Panc1 (cell line): ENCODE measurements around the gene MIA2. TPM values are rescaled to one million over a fixed set of nuclear protein-coding genes. Genes with fewer than 3 reads are reported as not detected.

Experiments used
- ATAC-seq: fragments of 200-7000 bp; cut with Tn5 transposase; 2 replicates; pipeline ENCODE4 v1.9.1; 2020; ENCODE audit warnings: mild to moderate bottlenecking, moderate library complexity
- BruUV-seq: library from RNA; stranded (reverse); fragments of 400-500 nt; replicated peaks from 2 replicates; lab custom pipeline; 2021; lab: Mats Ljungman, UMichigan
- CTCF ChIA-PET: fragments of 300-600 bp; sonication (Branson Sonifier 250); formaldehyde crosslinking; loops from one replicate; lab custom pipeline; 2022; ENCODE audit warnings: antibody characterized with exemption; lab: Charles Lee
- POLR2A ChIA-PET: fragments of 300-600 bp; sonication (Branson Sonifier 250); formaldehyde crosslinking; loops from one replicate; lab custom pipeline; 2022; ENCODE audit warnings: antibody characterized with exemption; lab: Charles Lee
- DNase-seq: peaks from one replicate; pipeline ENCODE4 v3.0.0-alpha.2; 2010; ENCODE audit warnings: low read depth, low spot score
- H3K27ac ChIP-seq: 2 replicates; pipeline ENCODE4 v1.5.1; 2011; ENCODE audit warnings: mild to moderate bottlenecking, low read length, inconsistent platforms
- H3K27me3 ChIP-seq: fragments of 200-500 bp; sonication (Bioruptor generic); 2 replicates; pipeline ENCODE4 v1.6.0; 2014; ENCODE audit warnings: low read length, inconsistent platforms; ENCODE audit not compliant: control insufficient read depth, insufficient read depth
- H3K36me3 ChIP-seq: fragments of 200-500 bp; sonication (Bioruptor generic); 2 replicates; pipeline ENCODE4 v1.5.1; 2014; ENCODE audit warnings: inconsistent platforms, mild to moderate bottlenecking, low read length, moderate library complexity; ENCODE audit not compliant: control insufficient read depth, insufficient read depth
- H3K4me1 ChIP-seq: 2 replicates; pipeline ENCODE4 v1.5.1; 2011; ENCODE audit warnings: inconsistent platforms, mild to moderate bottlenecking, low read length, moderate library complexity; ENCODE audit not compliant: control insufficient read depth, insufficient read depth
- H3K4me3 ChIP-seq, 2 experiments: 2 replicates each; pipeline ENCODE4 v1.5.1; 2011 to 2012; ENCODE audit warnings: low read depth in 2 of 2, low read length in 2 of 2, mild to moderate bottlenecking in 2 of 2, inconsistent platforms in 1 of 2, moderate library complexity in 1 of 2
- H3K9me3 ChIP-seq: fragments of 200-500 bp; sonication (Bioruptor generic); 2 replicates; pipeline ENCODE4 v1.5.1; 2014; ENCODE audit warnings: low read depth, mild to moderate bottlenecking, inconsistent platforms, low read length, moderate library complexity; ENCODE audit not compliant: control insufficient read depth, insufficient read depth
- POLR2AphosphoS5 ChIP-seq: IDR thresholded peaks from 2 replicates; pipeline ENCODE4 v1.6.1; 2012; ENCODE audit warnings: mild to moderate bottlenecking, low read depth, low read length, moderate library complexity
- SIN3A ChIP-seq: IDR thresholded peaks from 2 replicates; pipeline ENCODE4 v1.6.1; 2012; ENCODE audit warnings: low read depth, mild to moderate bottlenecking, low read length, moderate library complexity, borderline replicate concordance; ENCODE audit not compliant: insufficient read depth
- TCF7L2 ChIP-seq: IDR thresholded peaks from 2 replicates; pipeline ENCODE4 v1.6.1; 2011; ENCODE audit warnings: mild to moderate bottlenecking, low read depth, low read length, inconsistent platforms
- in situ Hi-C: cut with HindIII; loops from 2 replicates; pipeline ENCODE4 v1.10.0; 2016; ENCODE audit warnings: low sequenced_read_pairs, low pct_unique_long_range_greater_than_20kb
- intact Hi-C: fragments of 100-400 bp; cut with micrococcal nuclease; formaldehyde crosslinking; loops from one replicate; pipeline ENCODE4 v1.10.0; 2022; ENCODE audit not compliant: unreplicated experiment
- total RNA-seq: library from RNA; stranded (reverse); gene quantifications from one replicate; pipeline ENCODE4 v1.2.1, GENCODE V29; 2021; ENCODE audit not compliant: unreplicated experiment
- TF ChIP-seq, protein P1 (sequence below): fragments of 450-650 bp; IDR thresholded peaks from 2 replicates; pipeline ENCODE4 v1.5.1; 2017; ENCODE audit warnings: mild to moderate bottlenecking
- TF ChIP-seq, protein P2 (sequence below), 2 experiments: IDR thresholded peaks; 2 replicates each; pipeline ENCODE4 v1.6.1; 2011 to 2012; ENCODE audit warnings: low read depth in 2 of 2, control low read depth in 1 of 2, low read length in 1 of 2, mild to moderate bottlenecking in 1 of 2, moderate library complexity in 1 of 2; ENCODE audit not compliant: insufficient read depth in 1 of 2

Gene MIA2
- total RNA-seq, 1 experiment from 2014 or later: 19.2 TPM

GRCh38 chr14:39422243-39422642, 188.5 kb downstream of the MIA2 start:
- no TSS peak for BruUV-seq
- no peaks in the 10 kb centered on the region for H3K9me3 ChIP-seq
- no peak overlapping the region for H3K27ac ChIP-seq
- H3K4me3 ChIP-seq: no peak overlapping the region
- POLR2A ChIA-PET: no interaction called here
- intact Hi-C loops: no loop called here
- DNase-seq: no peak
- H3K4me1 ChIP-seq: peaks cover 6% of the 10 kb centered on the region; the same call in 1 of the 2 replicates
- no peaks in the 10 kb centered on the region for H3K36me3 ChIP-seq
- CTCF ChIA-PET: no interaction called here
- H3K27me3 ChIP-seq: no peaks in the 10 kb centered on the region
- TF ChIP-seq SIN3A: no peak
- TF ChIP-seq TCF7L2: no peak
- TF ChIP-seq POLR2AphosphoS5: no peak
- TF ChIP-seq, protein P1, sequence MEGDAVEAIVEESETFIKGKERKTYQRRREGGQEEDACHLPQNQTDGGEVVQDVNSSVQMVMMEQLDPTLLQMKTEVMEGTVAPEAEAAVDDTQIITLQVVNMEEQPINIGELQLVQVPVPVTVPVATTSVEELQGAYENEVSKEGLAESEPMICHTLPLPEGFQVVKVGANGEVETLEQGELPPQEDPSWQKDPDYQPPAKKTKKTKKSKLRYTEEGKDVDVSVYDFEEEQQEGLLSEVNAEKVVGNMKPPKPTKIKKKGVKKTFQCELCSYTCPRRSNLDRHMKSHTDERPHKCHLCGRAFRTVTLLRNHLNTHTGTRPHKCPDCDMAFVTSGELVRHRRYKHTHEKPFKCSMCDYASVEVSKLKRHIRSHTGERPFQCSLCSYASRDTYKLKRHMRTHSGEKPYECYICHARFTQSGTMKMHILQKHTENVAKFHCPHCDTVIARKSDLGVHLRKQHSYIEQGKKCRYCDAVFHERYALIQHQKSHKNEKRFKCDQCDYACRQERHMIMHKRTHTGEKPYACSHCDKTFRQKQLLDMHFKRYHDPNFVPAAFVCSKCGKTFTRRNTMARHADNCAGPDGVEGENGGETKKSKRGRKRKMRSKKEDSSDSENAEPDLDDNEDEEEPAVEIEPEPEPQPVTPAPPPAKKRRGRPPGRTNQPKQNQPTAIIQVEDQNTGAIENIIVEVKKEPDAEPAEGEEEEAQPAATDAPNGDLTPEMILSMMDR: no peak
- TF ChIP-seq, protein P2, sequence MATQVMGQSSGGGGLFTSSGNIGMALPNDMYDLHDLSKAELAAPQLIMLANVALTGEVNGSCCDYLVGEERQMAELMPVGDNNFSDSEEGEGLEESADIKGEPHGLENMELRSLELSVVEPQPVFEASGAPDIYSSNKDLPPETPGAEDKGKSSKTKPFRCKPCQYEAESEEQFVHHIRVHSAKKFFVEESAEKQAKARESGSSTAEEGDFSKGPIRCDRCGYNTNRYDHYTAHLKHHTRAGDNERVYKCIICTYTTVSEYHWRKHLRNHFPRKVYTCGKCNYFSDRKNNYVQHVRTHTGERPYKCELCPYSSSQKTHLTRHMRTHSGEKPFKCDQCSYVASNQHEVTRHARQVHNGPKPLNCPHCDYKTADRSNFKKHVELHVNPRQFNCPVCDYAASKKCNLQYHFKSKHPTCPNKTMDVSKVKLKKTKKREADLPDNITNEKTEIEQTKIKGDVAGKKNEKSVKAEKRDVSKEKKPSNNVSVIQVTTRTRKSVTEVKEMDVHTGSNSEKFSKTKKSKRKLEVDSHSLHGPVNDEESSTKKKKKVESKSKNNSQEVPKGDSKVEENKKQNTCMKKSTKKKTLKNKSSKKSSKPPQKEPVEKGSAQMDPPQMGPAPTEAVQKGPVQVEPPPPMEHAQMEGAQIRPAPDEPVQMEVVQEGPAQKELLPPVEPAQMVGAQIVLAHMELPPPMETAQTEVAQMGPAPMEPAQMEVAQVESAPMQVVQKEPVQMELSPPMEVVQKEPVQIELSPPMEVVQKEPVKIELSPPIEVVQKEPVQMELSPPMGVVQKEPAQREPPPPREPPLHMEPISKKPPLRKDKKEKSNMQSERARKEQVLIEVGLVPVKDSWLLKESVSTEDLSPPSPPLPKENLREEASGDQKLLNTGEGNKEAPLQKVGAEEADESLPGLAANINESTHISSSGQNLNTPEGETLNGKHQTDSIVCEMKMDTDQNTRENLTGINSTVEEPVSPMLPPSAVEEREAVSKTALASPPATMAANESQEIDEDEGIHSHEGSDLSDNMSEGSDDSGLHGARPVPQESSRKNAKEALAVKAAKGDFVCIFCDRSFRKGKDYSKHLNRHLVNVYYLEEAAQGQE (IDR thresholded peaks at IDR 0.05; ENCODE audit: insufficient read depth in 1 of 2, low read depth in 2 of 2, low read length in 1 of 2): no peak
- no peak for ATAC-seq
- in situ Hi-C loops: no loop called here

- Histone ChIP-seq H3K4me1 (peaks cover 6% of the 10 kb centered on the region; the same call in 1 of the 2 replicates), H3K27me3 (no peaks in the 10 kb centered on the region), H3K36me3 (no peaks in the 10 kb centered on the region), H3K4me3 (no peak overlapping the region), H3K27ac (no peak overlapping the region), H3K9me3 (no peaks in the 10 kb centered on the region)
- BruUV-seq: no TSS peak
- intact Hi-C loops: no loop called here
- no peak for TF ChIP-seq SIN3A
- TF ChIP-seq, protein P2 (IDR thresholded peaks at IDR 0.05; ENCODE audit: insufficient read depth in 1 of 2, low read depth in 2 of 2, low read length in 1 of 2): no peak
- no peak for TF ChIP-seq TCF7L2
- TF ChIP-seq, protein P1: no peak
- no peak for TF ChIP-seq POLR2AphosphoS5
- ChIA-PET CTCF (no interaction called here), POLR2A (no interaction called here)
- in situ Hi-C loops: no loop called here
- no peak for ATAC-seq
- no peak for DNase-seq
Observed at GRCh38 chr14:39423793-39424192, 190.1 kb downstream of the MIA2 start.
